Hepatic stellate cell (primary cell): ENCODE measurements around the gene FKBP5.
"Not testable (repeated sequence)": the region's sequence is repeated elsewhere in the genome, so short reads cannot be mapped to it uniquely, and the experiment has no call there.

Experiments
- DNase-seq: peaks from one replicate; pipeline ENCODE4 v3.0.0; 2011; ENCODE audit warnings: low spot score

FKBP5 gene

DNA sequence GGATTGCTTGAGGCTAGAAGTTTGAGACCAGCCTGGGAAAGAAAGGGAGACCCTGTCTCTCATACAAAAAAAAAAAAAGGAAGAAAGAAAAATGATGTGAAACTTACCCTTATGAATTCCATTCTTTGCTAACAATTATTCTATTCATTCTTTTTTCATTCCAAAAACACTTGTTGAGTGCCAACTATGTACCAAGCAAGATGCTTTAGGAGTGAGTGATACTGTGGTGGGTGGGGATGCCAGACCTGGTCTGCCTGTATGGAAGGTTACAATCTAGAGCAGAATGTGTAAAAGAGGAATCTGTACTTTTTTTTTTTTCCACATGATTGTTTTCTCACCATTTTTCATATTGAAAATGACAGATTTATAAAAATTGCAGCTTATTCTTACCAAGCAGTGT is 102.2 kb downstream of the FKBP5 start:
- DNase-seq, result no peak

DNA sequence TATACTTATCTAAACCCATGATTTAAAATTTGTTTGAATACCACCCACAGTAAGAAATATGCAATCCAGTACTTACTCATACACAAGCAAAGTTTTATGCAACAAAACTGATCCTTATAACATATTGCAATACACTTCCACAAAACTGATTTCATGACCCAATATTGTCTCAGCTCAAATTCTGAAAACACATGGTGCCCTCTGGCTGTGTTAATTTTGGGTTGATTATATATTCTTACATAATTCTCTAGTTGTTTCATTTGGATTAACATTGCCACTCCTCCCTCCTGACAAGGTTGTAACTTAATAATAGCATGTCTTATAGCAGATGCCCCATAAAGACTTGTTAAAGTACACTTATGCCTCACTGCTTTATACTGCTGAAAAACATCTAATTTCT is 103.1 kb downstream of the FKBP5 start:
- no peak for DNase-seq

DNA sequence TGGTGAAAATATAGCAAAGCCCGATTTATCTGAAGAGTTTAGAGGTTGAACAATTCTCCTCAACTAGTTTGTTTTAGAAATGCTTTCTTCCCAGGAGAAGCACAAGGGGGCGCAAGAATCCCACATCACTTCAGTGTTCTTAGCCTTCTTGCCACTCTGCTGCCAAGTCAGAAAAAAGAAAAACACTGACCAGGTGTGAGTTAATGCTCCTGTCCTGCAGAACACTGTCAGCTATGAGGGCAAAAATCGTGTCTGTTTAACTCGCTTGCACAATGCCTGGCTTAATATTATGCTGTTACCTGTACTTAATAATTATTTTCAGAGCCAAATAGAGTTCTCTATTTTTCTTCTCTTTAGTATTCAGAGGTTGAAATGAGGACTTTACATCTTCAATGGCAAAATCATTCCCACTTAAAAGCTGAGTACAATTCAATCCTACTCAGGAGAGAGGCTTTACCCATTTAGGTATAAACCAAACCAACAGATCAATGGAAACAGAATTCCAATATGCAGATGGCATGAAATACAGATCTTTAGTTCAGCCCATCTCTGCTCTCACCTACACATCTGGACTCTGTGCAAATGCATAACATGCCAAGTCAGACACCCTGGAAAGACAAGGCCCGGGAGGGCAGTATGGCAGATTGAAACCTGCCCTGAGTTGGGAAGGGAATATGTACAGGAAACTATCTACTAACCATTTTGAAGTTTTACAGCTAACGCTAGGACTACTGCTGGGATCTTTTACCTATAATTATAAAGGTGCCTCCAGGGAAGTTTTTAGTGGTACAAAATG is 104.6 kb downstream of the FKBP5 start:
- peak; percentile 31 for DNase-seq

DNA sequence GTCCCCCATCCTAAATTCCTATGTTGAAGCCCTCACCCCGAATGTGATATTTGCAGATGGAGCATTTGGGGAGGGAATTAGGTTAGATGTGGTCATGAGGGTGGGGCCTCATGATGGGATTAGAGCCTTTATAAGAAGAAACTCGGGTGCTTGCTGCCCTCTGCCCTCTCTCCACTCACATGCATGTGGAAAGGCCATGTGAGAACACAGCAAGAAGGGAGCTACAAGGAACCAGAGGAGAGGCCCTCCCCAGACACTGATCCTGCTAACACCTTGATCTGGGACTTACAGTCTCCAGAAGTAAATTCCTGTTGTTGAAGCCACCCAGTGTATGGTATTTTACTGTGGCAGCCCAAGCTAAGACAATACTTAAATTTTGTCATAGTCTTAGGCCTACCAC is 106.4 kb downstream of the FKBP5 start:
- DNase-seq, result no peak

DNA sequence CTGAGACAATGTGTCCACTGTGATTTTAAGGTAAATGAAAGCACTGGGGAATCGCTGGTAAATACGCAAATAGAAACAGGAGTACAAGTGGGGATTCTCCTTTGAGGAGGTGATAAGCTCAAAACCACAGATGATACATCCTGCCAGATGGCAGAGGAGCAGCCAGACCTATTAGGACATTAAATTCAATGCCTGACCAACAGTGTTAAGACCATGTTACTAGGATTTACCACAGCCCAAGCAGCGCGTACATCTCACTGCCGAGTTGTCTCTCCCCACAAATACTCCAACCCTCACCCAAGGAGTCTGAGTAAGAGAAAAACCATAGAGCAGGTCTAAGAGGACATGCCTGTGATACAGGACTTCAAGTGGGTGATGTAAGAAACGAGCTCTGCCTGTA is 107.1 kb downstream of the FKBP5 start:
- DNase-seq, result no peak

DNA sequence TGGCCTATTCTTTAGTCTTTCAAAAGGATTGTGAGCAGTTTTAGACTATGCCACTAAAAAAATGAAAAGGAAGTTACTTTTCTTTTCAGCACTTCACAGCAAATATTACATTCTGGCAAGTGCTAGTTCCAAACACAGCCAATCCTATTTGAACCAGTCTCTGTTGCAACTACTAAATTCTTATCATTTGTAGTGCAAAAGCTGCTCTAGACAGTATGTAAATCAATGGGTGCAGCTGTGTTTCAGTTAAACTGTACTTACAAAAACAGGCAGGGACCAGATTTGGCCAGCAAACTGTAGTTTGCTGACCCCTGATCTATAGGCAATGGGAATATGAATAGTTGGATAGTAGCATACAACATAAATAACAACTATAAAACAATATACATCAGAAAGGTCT is 107.9 kb downstream of the FKBP5 start:
- no peak for DNase-seq

DNA sequence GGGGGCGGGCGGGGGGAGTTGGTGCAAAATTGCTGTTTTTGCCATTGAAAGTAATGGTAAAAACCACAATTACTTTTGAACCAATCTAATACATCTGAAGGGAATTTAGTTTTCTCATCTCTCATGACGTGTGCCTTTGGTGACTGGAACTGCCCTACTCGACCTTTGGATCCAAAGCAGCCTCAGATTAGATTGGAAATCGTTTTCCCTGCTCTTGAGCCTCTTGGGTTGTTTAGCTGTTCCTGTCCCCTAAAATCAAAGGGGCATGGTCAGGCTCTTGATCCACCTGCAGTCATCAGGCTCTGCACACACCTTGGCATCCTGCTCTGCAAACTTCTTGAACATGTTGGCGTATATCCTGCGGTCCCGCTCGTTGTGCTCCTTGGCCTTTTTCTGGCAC is 112.0 kb downstream of the FKBP5 start:
- DNase-seq, result no peak

DNA sequence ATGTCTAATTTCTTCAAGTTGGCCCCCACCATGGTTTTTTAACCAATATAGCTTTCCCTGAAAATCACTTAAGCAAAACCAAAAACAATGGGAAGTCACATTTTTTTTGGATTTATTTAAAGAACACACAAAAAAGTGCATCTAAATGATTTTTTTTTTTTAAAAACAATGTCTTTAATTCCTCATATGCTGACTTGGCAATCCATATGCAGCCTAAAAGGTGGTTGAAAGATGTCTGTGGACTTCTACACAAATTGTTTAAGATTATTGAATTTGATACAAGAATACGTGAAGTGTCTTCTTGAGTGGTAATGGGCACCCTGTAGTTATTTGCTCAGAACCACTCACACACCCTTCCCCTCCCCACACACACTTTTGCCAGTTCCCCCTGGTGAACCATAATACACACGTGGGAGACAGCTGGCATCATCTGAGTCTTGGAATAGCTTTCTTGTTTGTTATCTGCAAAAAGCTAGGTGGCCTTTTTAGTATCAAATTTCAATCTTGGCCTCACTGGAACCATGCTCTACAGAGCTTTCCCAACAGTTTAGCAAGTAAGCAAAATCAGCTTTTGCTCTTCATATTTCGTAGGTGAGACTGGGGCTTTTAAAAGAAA is 115.1 kb downstream of the FKBP5 start:
- DNase-seq, result no peak

DNA sequence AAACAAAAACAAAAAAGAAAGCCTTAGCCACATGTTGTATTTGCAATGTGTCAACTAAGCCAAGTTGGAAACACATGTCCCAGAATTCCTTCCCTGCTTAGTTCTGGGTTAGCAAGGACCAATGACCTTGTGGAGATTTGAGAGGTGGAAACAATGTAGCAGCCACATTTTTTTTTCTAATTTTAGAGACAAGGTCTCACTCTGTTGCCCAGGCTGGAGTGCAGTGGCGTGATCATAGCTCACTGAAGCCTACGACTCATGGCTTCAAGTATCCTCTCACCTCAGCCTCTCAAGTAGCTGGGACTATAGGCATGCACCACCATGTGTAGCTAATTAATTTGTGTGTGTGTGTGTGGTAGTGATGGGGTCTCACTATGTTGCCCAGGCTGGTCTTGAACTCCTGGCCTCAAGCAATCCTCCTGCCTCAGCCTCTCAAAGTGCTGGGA is 117.8 kb downstream of the FKBP5 start:
- DNase-seq, result not testable (repeated sequence)

DNA sequence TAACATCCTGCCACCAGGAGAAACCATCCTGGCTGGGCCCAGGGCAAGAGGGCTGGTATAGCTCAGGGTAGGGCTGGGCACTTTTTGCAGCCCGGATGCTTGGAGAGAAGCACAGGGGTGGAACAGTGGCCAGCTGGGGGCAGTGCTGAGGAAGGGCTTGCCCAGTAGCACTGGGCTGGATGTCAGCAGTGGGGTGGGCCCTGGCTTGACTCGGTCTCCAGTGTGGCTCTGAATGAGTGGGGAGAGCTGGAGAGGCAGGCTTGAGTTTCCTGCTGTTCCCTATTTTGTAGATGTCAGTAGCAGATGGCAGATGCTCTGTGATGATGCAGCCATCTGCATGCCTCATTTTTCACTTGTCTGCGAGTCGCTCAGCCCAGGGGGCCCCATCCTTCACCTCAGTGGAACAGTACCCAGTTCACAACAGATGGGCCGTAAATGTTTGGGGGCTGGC is 119.7 kb downstream of the FKBP5 start:
- DNase-seq, result no peak

DNA sequence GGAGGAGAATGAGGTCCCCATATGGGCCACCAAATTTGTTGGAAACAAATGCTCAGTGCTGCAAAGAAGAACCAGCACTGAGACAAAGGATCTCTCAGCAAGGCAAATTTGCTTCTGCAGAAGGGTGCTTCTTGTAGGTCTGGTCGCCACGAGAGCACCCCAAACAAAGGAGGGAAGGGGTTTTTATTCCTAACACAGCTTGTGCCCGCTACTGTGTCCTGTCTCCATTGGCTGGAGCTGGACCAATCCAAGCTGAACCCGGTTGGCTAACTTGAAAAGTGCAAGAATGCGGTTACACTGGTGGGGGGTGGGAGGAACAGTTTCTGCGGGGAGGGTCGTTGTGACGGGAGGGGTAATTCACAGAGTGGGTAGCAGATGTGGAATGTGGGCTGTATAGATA is 121.9 kb downstream of the FKBP5 start:
- DNase-seq, result no peak

DNA sequence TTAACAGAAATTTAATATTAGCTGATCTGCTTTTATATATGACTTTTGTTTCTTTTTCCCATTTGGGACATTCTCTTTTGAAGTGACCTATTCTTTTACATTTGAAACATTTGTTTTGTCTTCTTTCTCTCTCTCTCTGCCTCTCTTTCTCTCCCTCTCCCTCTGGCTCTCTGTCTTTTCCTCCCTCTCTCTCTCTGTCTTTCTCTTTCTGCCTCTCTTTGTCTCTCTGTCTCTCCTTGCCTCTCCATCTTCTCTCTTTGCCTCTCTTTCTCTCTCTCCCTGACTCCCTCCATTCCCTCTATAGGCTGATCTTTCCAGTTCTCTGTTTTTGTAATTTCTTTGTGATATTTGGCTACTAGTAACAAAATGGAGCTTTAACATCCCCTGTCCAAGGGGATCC is 124.0 kb downstream of the FKBP5 start:
- no peak for DNase-seq

DNA sequence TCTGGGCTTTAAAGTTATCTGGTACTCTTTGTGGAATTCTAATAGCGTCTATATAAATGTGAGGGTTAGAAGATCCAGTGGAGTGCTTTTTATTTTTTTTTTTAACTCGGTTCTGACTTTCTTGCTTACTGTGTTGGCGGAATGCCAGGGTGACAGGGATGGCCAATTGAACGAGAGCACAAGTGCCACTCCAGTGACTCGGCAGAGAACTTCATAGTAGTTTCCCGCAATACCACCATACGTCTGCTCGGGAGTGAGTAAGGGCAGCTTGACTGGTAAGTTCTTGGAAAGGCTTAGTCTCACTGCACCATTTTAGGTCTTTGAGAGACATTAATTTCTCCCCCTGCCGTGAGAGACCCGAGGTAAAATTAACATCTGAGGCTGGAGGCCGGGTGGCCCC is 126.7 kb downstream of the FKBP5 start:
- peak; percentile 39 for DNase-seq

DNA sequence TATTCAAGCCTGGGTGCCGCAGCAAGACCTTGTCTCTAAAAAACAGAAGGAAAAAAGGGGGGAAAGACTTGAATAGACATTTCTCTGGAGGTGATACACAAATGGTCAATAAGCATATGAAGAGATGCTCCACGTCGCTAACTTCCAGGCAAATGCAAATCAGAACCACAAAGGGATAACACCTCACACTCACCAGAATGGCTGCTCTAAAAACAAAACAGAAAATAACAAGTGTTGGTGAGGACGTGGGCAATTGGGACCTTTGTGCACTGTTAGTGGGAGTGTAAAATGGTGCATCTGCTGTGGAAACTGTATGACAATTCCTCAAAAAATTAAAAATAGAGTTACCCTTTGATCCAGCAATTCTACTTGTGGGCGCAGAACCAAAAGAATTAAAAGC is 127.6 kb downstream of the FKBP5 start:
- DNase-seq, result no peak

DNA sequence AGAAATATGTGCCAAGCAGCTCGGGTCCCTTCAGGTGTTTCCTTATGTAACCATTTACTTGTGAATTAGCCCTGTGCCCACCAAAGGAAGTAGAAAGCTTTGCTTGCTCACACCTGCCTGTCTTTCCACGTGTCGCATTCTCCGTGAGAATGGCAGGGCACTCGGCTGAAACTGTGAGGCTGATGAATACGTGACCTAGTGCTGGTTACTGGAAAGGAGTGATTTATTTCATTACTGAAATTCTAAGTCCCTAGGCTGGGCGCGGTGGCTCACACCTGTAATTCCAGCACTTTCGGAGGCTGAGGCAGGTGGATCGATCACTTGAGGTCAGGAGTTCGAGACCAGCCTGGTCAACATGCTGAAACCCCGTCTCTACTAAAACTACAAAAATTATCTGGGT is 130.1 kb downstream of the FKBP5 start:
- DNase-seq, result no peak

DNA sequence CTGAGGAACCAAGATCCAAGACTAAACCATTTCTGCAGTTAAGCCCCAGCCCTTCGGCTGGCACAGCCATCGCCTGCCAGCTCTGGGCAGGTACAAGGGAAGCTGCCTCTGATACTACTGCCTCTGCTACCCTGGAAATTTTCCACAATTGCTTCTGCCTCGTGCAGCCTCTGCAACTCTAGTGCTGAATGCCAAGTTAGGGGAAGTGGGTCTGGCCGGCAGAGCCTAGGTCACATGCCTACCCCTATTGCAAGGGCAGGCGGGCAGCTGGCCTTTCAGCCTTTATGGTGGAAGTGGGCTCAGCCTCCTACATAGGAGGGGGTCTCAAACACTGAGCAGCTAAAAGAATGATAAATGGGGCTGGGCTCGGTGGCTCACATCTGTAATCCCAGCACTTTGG is 131.5 kb downstream of the FKBP5 start:
- DNase-seq, result no peak

DNA sequence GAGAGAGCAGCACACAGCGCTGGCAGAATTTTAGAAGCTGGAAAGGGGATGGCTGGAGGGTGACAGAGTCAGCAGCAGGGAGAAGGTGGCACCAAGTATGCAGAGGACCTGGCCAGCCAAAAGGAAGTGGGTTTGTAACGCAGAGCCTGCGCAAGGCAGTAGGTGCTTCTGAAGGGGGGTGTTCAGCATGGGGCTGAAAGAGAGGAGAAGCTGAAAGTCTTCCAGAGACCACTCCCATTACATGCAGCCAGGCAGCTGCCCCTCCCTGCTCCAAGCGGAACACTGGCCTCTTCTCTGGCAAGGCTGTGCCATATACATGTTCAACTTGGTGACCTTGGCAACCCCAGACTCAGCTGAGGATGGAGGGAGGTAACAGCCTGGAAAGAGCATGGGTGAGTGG is 133.9 kb downstream of the FKBP5 start:
- DNase-seq, result no peak

DNA sequence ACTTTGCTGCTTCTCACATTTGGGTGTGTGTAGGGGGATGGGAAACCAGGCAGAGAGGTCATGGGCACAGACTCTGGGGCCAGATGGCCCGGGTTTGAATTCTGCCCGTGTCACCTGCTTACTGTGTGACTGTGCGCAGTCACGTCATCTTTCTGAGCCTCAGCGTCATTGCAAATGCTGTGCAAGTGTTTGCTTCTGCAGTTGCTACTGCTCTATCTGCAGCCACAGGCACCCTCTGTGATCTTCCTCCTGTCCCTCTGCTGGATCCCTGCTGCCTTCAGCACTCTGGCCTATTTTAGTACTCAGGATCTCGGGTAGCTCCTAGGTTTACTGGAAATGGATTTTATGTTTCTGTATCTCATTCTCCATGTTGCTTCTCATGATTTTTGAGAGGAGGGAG is 135.4 kb downstream of the FKBP5 start:
- DNase-seq, result no peak

DNA sequence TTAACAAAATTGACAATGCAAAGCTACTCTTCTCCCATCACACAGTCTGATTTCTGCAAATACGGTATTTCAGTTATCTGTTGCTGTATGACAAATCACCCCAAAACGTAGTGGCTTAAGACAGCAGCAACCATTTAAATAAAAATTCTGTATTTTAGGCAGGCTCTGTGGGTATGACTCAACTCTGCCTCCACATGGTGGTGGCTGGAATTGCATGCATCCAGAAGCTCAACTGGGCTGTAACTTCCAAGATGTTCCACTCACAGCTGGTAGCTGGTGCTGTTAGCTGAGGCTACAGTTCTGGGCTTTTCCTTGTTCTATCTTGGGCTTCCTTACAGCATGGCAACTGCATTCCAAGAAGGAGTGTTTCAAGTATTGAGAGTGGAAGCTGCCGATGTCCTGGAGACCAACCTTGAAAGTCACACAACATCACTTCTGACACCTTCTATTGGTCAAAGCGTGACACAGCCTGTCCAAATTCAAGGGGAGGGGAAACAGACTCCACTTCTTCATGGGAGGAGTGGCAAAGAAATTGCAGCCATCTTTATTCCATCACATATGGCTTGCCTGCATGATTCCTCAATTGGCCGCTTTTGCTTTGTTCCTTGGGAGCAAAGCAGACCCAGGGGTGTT is 136.3 kb downstream of the FKBP5 start:
- DNase-seq, result peak; percentile 12

DNA sequence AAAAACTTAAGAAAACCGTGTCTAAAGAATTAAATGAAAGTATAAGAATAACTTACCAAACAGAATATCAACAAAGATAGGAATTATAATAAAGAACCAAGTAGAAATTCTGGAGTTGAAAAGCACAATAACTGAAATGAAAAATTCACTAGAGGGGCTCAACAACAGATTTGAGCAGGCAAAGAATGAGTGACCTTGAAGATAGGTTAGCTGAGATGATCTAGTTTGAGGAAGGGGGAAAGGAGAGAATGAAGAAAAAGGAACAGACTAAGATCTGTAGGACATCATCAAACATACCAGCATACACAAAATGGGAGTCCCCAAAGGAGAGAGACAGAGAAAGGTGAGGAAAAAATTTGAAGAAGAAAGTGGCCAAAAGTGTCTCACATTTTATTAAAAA is 138.3 kb downstream of the FKBP5 start:
- DNase-seq, result no peak

DNA sequence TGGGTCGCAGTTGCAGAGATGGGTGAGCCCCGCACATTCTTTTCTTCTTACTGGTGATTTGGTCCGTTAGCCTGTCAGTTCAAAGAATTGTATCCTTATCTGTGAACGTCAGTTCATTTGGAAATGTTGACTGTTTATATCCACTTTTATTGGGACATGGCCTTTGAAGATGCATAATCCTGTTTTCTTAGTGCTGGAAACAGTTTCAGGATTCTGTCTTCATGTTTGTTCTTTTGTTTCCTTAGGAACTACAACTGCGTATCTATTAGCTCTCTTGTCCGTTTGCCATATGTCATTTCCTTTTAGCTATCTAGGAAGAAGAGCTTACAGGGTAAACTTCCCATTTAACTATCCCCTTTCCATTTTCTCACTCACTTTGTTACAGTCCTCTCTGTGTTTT is 141.0 kb downstream of the FKBP5 start:
- no peak for DNase-seq

DNA sequence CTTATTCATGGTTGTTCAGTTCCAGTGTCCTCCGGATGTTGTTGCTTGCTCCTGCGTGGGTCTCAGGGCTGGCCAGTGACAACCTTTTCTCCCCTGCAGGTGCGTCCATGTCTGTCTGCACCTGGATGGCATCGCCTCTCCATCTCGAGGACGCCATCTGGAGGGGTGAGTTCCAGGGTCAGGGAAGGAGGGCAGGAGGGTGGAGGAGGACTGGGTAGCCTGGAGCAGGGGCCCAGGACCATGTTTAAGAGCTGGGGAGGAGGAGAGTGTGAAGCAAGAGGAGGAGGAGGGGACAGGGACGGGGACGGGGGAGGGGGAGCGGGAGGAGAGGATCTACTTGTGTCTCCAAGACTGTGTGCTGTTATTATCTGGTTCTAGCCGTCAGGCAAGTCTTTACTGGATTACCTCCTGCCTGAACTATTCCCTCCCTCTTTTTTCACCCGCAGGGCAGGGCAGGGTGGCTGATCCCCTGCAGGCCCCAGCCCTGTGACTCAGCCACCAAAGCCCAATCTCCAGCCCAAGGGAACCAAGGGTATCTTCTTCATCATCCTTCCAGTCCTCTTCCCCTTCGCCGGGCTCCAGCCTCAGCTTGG is 143.8 kb downstream of the FKBP5 start:
- DNase-seq, result no peak
